Activated naive CD4-positive, alpha-beta T cell treated with anti-CD3 and anti-CD28 coated beads for 36 hours (primary cell): ENCODE results near the gene TMEM44. TPM values are rescaled to one million over a fixed set of nuclear protein-coding genes. Genes with fewer than 3 reads are reported as not detected.
"Not testable (repeated sequence)": the region's sequence is repeated elsewhere in the genome, so short reads cannot be mapped to it uniquely, and the experiment has no call there.

Experiments used
- CTCF ChIA-PET: fragments of 350-600 bp; sonication (Branson Sonifier 250); formaldehyde crosslinking; loops from one replicate; lab custom pipeline; 2021; ENCODE audit warnings: antibody characterized with exemption; lab: Charles Lee
- DNase-seq: peaks from one replicate; pipeline ENCODE4 v3.0.0-alpha.2; 2020
- H3K27ac Mint-ChIP-seq: one replicate; pipeline ENCODE4 v1.8.0; 2021; ENCODE audit warnings: mild to moderate bottlenecking, mixed read lengths
- H3K27me3 Mint-ChIP-seq: one replicate; pipeline ENCODE4 v1.8.0; 2021; ENCODE audit warnings: low read depth, mixed read lengths
- H3K36me3 Mint-ChIP-seq: one replicate; pipeline ENCODE4 v1.8.0; 2021; ENCODE audit warnings: low read depth, mixed read lengths
- H3K4me1 Mint-ChIP-seq: one replicate; pipeline ENCODE4 v1.8.0; 2021; ENCODE audit warnings: low read depth, mixed read lengths
- H3K4me3 Mint-ChIP-seq: one replicate; pipeline ENCODE4 v1.8.0; 2021; ENCODE audit warnings: mild to moderate bottlenecking, moderate library complexity, mixed read lengths
- H3K9me3 Mint-ChIP-seq: one replicate; pipeline ENCODE4 v1.8.0; 2021; ENCODE audit warnings: mixed read lengths
- intact Hi-C: fragments of 100-400 bp; cut with micrococcal nuclease; formaldehyde crosslinking; loops from one replicate; pipeline ENCODE4 v1.15.1; 2023
- total RNA-seq, 2 experiments: library from RNA; stranded (reverse); gene quantifications; one replicate each; pipeline ENCODE4 v1.2.3, GENCODE V29; 2021

The TMEM44 gene
- total RNA-seq, 2 experiments from 2014 or later: 0.93 to 1.7 TPM

GRCh38 chr3:194638991-194639605 is 5.9 kb upstream of the TMEM44 start:
- DNase-seq: no peak
- no peak overlapping the region for H3K4me3 Mint-ChIP-seq
- no peaks in the 10 kb centered on the region for H3K27me3 Mint-ChIP-seq
- H3K36me3 Mint-ChIP-seq: peaks cover 23% of the 10 kb centered on the region
- CTCF ChIA-PET: interaction anchor here (0.6 to 1.3 kb wide), 5 partner anchors 9 to 884 kb away, joined by 3 to 8 read pairs (median 3); partner anchors contain the start of gene LSG1
- no peak overlapping the region for H3K27ac Mint-ChIP-seq
- intact Hi-C loops: no loop called here
- peaks cover 2% of the 10 kb centered on the region for H3K4me1 Mint-ChIP-seq
- no peaks in the 10 kb centered on the region for H3K9me3 Mint-ChIP-seq

- Mint-ChIP-seq H3K27ac (no peak overlapping the region), H3K4me3 (no peak overlapping the region), H3K9me3 (no peaks in the 10 kb centered on the region), H3K36me3 (peaks cover 14% of the 10 kb centered on the region), H3K4me1 (peaks cover 6% of the 10 kb centered on the region), H3K27me3 (no peaks in the 10 kb centered on the region)
- intact Hi-C loops: no loop called here
- CTCF ChIA-PET: interaction anchor here (1.0 to 1.8 kb wide), 3 partner anchors 33 to 43 kb away, joined by 3 to 7 read pairs (median 3); partner anchors contain the start of gene LSG1
- DNase-seq: no peak
These were observed 4.6 kb upstream of the TMEM44 start for GRCh38 chr3:194637541-194638400.

- Mint-ChIP-seq H3K9me3 (no peaks in the 10 kb centered on the region), H3K27ac (no peak overlapping the region), H3K4me1 (peaks cover 6% of the 10 kb centered on the region), H3K36me3 (peaks cover 10% of the 10 kb centered on the region), H3K27me3 (no peaks in the 10 kb centered on the region), H3K4me3 (no peak overlapping the region)
- intact Hi-C loops: no loop called here
- CTCF ChIA-PET: interaction anchor here (1.0 to 1.8 kb wide), 2 partner anchors 34 to 42 kb away, joined by 3 to 7 read pairs; no protein-coding TSS in a partner anchor
- no peak for DNase-seq
These were observed 3.8 kb upstream of the TMEM44 start for GRCh38 chr3:194637066-194637465.

GRCh38 chr3:194632809-194633348 is 340 bp downstream of the TMEM44 start:
- no peaks in the 10 kb centered on the region for H3K27me3 Mint-ChIP-seq
- intact Hi-C loops: loop anchor here (1.0 to 5.0 kb wide), 4 partner anchors 39 to 300 kb away; partner anchors contain the start of gene GP5
- H3K4me1 Mint-ChIP-seq: peaks cover 6% of the 10 kb centered on the region
- CTCF ChIA-PET: interaction anchor here (0.6 to 1.5 kb wide), 5 partner anchors 10 to 148 kb away, joined by 4 to 10 read pairs (median 4); no protein-coding TSS in a partner anchor
- peak overlapping the region; percentile 85 for H3K4me3 Mint-ChIP-seq
- no peaks in the 10 kb centered on the region for H3K9me3 Mint-ChIP-seq
- H3K36me3 Mint-ChIP-seq: no peaks in the 10 kb centered on the region
- H3K27ac Mint-ChIP-seq: peak overlapping the region; percentile 53
- DNase-seq: peak; percentile 24

GRCh38 chr3:194632226-194632808 is 902 bp downstream of the TMEM44 start:
- H3K4me1 Mint-ChIP-seq: peaks cover 5% of the 10 kb centered on the region
- peak overlapping the region; percentile 85 for H3K4me3 Mint-ChIP-seq
- DNase-seq: no peak
- H3K27ac Mint-ChIP-seq: no peak overlapping the region
- no peaks in the 10 kb centered on the region for H3K36me3 Mint-ChIP-seq
- no peaks in the 10 kb centered on the region for H3K27me3 Mint-ChIP-seq
- no peaks in the 10 kb centered on the region for H3K9me3 Mint-ChIP-seq
- CTCF ChIA-PET: interaction anchor here (0.6 kb wide), 1 partner anchor 109 kb away, joined by 4 read pairs; no protein-coding TSS in a partner anchor
- intact Hi-C loops: loop anchor here (2.0 to 5.0 kb wide), 2 partner anchors 235 to 300 kb away; partner anchors contain the start of gene GP5

- Mint-ChIP-seq H3K27me3 (no peaks in the 10 kb centered on the region), H3K9me3 (no peaks in the 10 kb centered on the region), H3K4me3 (peak overlapping the region; percentile 85), H3K27ac (no peak overlapping the region), H3K36me3 (no peaks in the 10 kb centered on the region), H3K4me1 (peaks cover 4% of the 10 kb centered on the region)
- DNase-seq: no peak
- CTCF ChIA-PET: no interaction called here
- intact Hi-C loops: loop anchor here (2.0 to 5.0 kb wide), 2 partner anchors 234 to 299 kb away; partner anchors contain the start of gene GP5
These were observed 1.5 kb downstream of the TMEM44 start for GRCh38 chr3:194631696-194632095.

- intact Hi-C loops: loop anchor here (5.0 kb wide), 1 partner anchor 233 kb away; the partner anchor contains the start of gene GP5
- CTCF ChIA-PET, DNase-seq, H3K27ac Mint-ChIP-seq, H3K4me1 Mint-ChIP-seq, H3K9me3 Mint-ChIP-seq, H3K4me3 Mint-ChIP-seq, H3K36me3 Mint-ChIP-seq, H3K27me3 Mint-ChIP-seq: not testable (repeated sequence)
These were observed 2.5 kb downstream of the TMEM44 start for GRCh38 chr3:194630681-194631080.

GRCh38 chr3:194624956-194625355 is 8.3 kb downstream of the TMEM44 start:
- intact Hi-C loops: no loop called here
- H3K27me3 Mint-ChIP-seq: no peaks in the 10 kb centered on the region
- H3K36me3 Mint-ChIP-seq: no peaks in the 10 kb centered on the region
- H3K4me3 Mint-ChIP-seq: no peak overlapping the region
- no peak for DNase-seq
- no peak overlapping the region for H3K27ac Mint-ChIP-seq
- H3K9me3 Mint-ChIP-seq: no peaks in the 10 kb centered on the region
- CTCF ChIA-PET: interaction anchor here (0.6 kb wide), 1 partner anchor 162 kb away, joined by 3 read pairs; no protein-coding TSS in a partner anchor
- no peaks in the 10 kb centered on the region for H3K4me1 Mint-ChIP-seq

GRCh38 chr3:194623449-194624290 is 9.5 kb downstream of the TMEM44 start:
- Mint-ChIP-seq H3K4me1 (no peaks in the 10 kb centered on the region), H3K4me3 (no peak overlapping the region), H3K27me3 (no peaks in the 10 kb centered on the region), H3K36me3 (no peaks in the 10 kb centered on the region), H3K9me3 (no peaks in the 10 kb centered on the region), H3K27ac (no peak overlapping the region)
- no peak for DNase-seq
- CTCF ChIA-PET: no interaction called here
- intact Hi-C loops: no loop called here

- no peaks in the 10 kb centered on the region for H3K9me3 Mint-ChIP-seq
- H3K4me1 Mint-ChIP-seq: no peaks in the 10 kb centered on the region
- H3K27ac Mint-ChIP-seq: no peak overlapping the region
- DNase-seq: no peak
- CTCF ChIA-PET: no interaction called here
- H3K27me3 Mint-ChIP-seq: no peaks in the 10 kb centered on the region
- no peaks in the 10 kb centered on the region for H3K36me3 Mint-ChIP-seq
- H3K4me3 Mint-ChIP-seq: no peak overlapping the region
- intact Hi-C loops: no loop called here
These were observed 10.4 kb downstream of the TMEM44 start for GRCh38 chr3:194622621-194623340.

GRCh38 chr3:194621947-194622346 is 11.3 kb downstream of the TMEM44 start:
- Mint-ChIP-seq H3K9me3 (no peaks in the 10 kb centered on the region), H3K4me3 (no peak overlapping the region), H3K27me3 (no peaks in the 10 kb centered on the region), H3K36me3 (no peaks in the 10 kb centered on the region), H3K27ac (no peak overlapping the region), H3K4me1 (no peaks in the 10 kb centered on the region)
- CTCF ChIA-PET: no interaction called here
- no peak for DNase-seq
- intact Hi-C loops: no loop called here
